ENCODE measurements around the gene NYNRIN. TPM values are rescaled to one million over a fixed set of nuclear protein-coding genes. Genes with fewer than 3 reads are reported as not detected.

The NYNRIN gene
- total and polyA plus RNA-seq, 3 experiments from 2014 or later, result 0.02 to 0.04 TPM; not detected in 1

- peak overlapping the region; percentile 13 to 77 (median 71) for H3K4me3 Mint-ChIP-seq
- H3K36me3 Mint-ChIP-seq, result no peaks in the 10 kb centered on the region
These were observed 632 bp downstream of the NYNRIN start for GRCh38 chr14:24399447-24399822.

GRCh38 chr14:24399999-24400718 is 1.4 kb downstream of the NYNRIN start:
- H3K9me3 Mint-ChIP-seq, result no peaks in the 10 kb centered on the region
- peaks cover 7% of the 10 kb centered on the region for H3K4me1 ChIP-seq (ENCODE audit: insufficient read depth, low read length)
- H3K36me3 Mint-ChIP-seq, result no peaks in the 10 kb centered on the region
- H3K36me3 ChIP-seq (ENCODE audit: insufficient read depth, low read length), result no peaks in the 10 kb centered on the region
- H3K4me3 ChIP-seq (ENCODE audit: low read length), result no peak overlapping the region
- H3K27ac Mint-ChIP-seq, result peak overlapping the region in 1 of 8 donors; percentile 91
- H3K9me3 ChIP-seq (ENCODE audit: low read length), result no peaks in the 10 kb centered on the region
- H3K27me3 Mint-ChIP-seq, result peaks cover 14 to 32% of the 10 kb centered on the region in 2 donors
- ChIA-PET CTCF (interaction anchor here (1.0 to 1.6 kb wide), 2 partner anchors 32 to 67 kb away, joined by 3 to 4 read pairs; no protein-coding TSS in a partner anchor), POLR2A (interaction anchor here (1.2 kb wide), 1 partner anchor 30 kb away, joined by 3 read pairs; the partner anchor contains the start of genes CBLN3 and KHNYN)
- DNase-seq, result no peak
- H3K4me1 Mint-ChIP-seq, result peaks cover 5 to 7% (median 5%) of the 10 kb centered on the region in 3 donors
- peak overlapping the region in 6 of 7 donors; percentile 20 to 77 (median 68) for H3K4me3 Mint-ChIP-seq
- peaks cover 12% of the 10 kb centered on the region for H3K27me3 ChIP-seq (ENCODE audit: insufficient read depth, low read length, poor library complexity, severe bottlenecking)
- no peak overlapping the region for H3K27ac ChIP-seq (ENCODE audit: low read depth, low read length)

More at GRCh38 chr14:24399447-24399822, 632 bp downstream of the NYNRIN start:
- CTCF ChIA-PET, result interaction anchor here (0.6 to 1.0 kb wide), 5 partner anchors 10 to 66 kb away, joined by 3 to 4 read pairs (median 4); partner anchors contain the start of gene KHNYN
- Mint-ChIP-seq H3K9me3 (no peaks in the 10 kb centered on the region), H3K27ac (peak overlapping the region in 2 of 8 donors; percentile 77 to 91), H3K27me3 (peaks cover 12 to 27% of the 10 kb centered on the region in 2 donors), H3K4me1 (peaks cover 5 to 7% (median 5%) of the 10 kb centered on the region in 3 donors)
- Histone ChIP-seq H3K36me3 (ENCODE audit: insufficient read depth, low read length) (no peaks in the 10 kb centered on the region), H3K27me3 (ENCODE audit: insufficient read depth, low read length, poor library complexity, severe bottlenecking) (peaks cover 12% of the 10 kb centered on the region), H3K9me3 (ENCODE audit: low read length) (no peaks in the 10 kb centered on the region), H3K27ac (ENCODE audit: low read depth, low read length) (no peak overlapping the region), H3K4me1 (ENCODE audit: insufficient read depth, low read length) (peaks cover 7% of the 10 kb centered on the region), H3K4me3 (ENCODE audit: low read length) (peak overlapping the region; percentile 26)
- POLR2A ChIA-PET, result interaction anchor here (0.5 to 1.4 kb wide), 2 partner anchors 31 to 33 kb away, joined by 3 to 5 read pairs; partner anchors contain the start of genes CBLN3 and KHNYN
- DNase-seq, result no peak

DNA sequence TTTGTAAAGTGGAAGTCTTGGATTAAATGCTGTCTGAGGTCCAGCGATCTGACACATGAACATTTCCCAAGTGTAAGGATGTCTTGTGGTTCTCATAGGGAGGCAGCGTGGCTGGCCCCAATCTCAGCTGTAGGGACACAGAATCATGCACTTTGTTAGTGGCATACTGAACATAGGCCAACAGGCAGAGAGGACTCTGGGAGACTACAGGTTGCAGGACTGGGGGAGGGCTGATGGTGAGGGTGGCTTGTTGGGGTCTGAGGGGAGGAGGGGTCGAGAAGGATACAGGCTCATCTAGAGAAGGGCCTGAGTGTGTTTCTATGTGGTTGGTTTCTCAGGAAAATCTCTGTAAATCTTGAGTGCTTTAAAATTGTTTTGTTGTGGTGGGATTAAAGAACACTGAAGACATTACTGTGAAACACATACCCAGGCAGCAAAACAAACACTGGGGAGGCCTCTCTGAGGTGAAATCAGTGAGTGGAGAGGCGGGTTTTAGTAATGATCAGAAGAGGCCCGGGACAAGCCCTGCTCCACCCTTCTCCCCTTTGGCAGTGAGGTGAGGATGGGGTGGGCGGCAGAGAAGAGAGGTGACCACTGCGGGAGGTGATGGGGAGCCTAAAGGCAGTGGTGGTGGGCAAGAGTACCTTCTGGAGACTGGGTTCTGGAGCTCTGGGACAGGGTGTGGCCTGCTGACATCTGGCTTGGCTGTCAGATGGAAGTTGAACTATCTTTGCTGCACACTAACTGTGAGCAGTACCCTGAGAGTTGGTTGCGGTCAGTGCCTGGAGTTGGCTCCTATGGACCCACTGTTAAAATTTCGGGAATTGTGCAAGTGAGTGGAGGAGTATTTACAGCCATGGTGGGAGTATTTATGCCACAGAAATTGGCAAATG is 3.3 kb downstream of the NYNRIN start:
- no peaks in the 10 kb centered on the region for H3K36me3 ChIP-seq (ENCODE audit: insufficient read depth, low read length)
- no peak for DNase-seq
- no peak overlapping the region for H3K4me3 ChIP-seq (ENCODE audit: low read length)
- H3K9me3 ChIP-seq (ENCODE audit: low read length), result no peaks in the 10 kb centered on the region
- peaks cover 7% of the 10 kb centered on the region for H3K4me1 ChIP-seq (ENCODE audit: insufficient read depth, low read length)
- Mint-ChIP-seq H3K27ac (no peak overlapping the region), H3K4me1 (peaks cover 5 to 7% (median 5%) of the 10 kb centered on the region in 3 donors), H3K27me3 (peaks cover 23 to 46% of the 10 kb centered on the region in 2 donors), H3K4me3 (no peak overlapping the region), H3K9me3 (no peaks in the 10 kb centered on the region), H3K36me3 (no peaks in the 10 kb centered on the region)
- ChIA-PET CTCF (no interaction called here), POLR2A (interaction anchor here (0.6 kb wide), 1 partner anchor 128 kb away, joined by 3 read pairs; no protein-coding TSS in a partner anchor)
- no peak overlapping the region for H3K27ac ChIP-seq (ENCODE audit: low read depth, low read length)
- H3K27me3 ChIP-seq (ENCODE audit: insufficient read depth, low read length, poor library complexity, severe bottlenecking), result peaks cover 12% of the 10 kb centered on the region

DNA sequence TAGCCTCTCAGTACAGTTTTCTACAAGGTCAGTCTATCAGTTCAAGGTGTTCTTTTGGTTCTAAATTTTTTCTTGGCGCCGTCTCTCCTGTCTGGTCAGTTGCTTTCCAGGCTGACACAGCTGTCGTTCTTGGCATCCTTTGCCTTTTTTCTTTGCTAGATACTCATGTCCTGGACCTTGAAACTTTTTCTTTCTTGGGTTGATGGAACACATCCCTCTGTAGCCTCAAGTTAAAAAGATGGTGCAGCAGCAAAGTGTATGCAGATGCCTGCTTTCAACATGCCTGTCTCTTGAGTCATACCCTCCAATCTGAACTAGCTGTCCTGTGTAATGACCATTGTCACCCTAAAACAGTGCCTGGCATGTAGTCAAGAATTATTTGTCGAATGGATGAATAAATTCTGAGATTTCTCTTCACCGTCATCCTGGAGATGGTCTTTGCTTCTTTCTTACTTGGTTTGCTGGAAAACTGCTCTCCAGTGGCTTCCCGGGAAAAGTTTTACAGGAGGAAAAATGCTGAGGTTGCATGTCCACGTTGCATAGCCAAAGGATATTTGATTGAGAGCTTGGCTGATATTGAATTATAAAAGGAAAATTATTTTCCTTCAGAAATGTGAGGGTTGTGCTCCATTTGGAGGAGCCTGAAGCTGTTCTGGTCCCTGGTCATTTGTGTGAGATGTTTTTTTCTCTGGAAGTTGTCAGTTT is 4.6 kb downstream of the NYNRIN start:
- ChIA-PET CTCF (no interaction called here), POLR2A (no interaction called here)
- H3K36me3 ChIP-seq (ENCODE audit: insufficient read depth, low read length), result no peaks in the 10 kb centered on the region
- no peaks in the 10 kb centered on the region for H3K9me3 ChIP-seq (ENCODE audit: low read length)
- H3K4me3 ChIP-seq (ENCODE audit: low read length), result no peak overlapping the region
- no peaks in the 10 kb centered on the region for H3K36me3 Mint-ChIP-seq
- peaks cover 15% of the 10 kb centered on the region for H3K27me3 ChIP-seq (ENCODE audit: insufficient read depth, low read length, poor library complexity, severe bottlenecking)
- H3K4me1 ChIP-seq (ENCODE audit: insufficient read depth, low read length), result peaks cover 7% of the 10 kb centered on the region
- no peak overlapping the region for H3K4me3 Mint-ChIP-seq
- no peak for DNase-seq
- H3K4me1 Mint-ChIP-seq, result peaks cover 5 to 7% (median 5%) of the 10 kb centered on the region in 3 donors
- no peak overlapping the region for H3K27ac Mint-ChIP-seq
- H3K27me3 Mint-ChIP-seq, result peaks cover 24 to 52% of the 10 kb centered on the region in 2 donors
- no peak overlapping the region for H3K27ac ChIP-seq (ENCODE audit: low read depth, low read length)
- no peaks in the 10 kb centered on the region for H3K9me3 Mint-ChIP-seq

GRCh38 chr14:24404814-24405213 is 6.0 kb downstream of the NYNRIN start:
- Mint-ChIP-seq H3K4me3 (no peak overlapping the region), H3K9me3 (no peaks in the 10 kb centered on the region), H3K27ac (no peak overlapping the region), H3K36me3 (no peaks in the 10 kb centered on the region), H3K27me3 (peaks cover 22 to 56% of the 10 kb centered on the region in 2 donors), H3K4me1 (no peaks in the 10 kb centered on the region)
- Histone ChIP-seq H3K9me3 (ENCODE audit: low read length) (no peaks in the 10 kb centered on the region), H3K4me3 (ENCODE audit: low read length) (no peak overlapping the region), H3K27me3 (ENCODE audit: insufficient read depth, low read length, poor library complexity, severe bottlenecking) (peaks cover 9% of the 10 kb centered on the region), H3K36me3 (ENCODE audit: insufficient read depth, low read length) (no peaks in the 10 kb centered on the region), H3K4me1 (ENCODE audit: insufficient read depth, low read length) (no peaks in the 10 kb centered on the region), H3K27ac (ENCODE audit: low read depth, low read length) (no peak overlapping the region)
- CTCF ChIA-PET, result no interaction called here
- POLR2A ChIA-PET, result no interaction called here
- no peak for DNase-seq

GRCh38 chr14:24406416-24406815 is 7.6 kb downstream of the NYNRIN start:
- Histone ChIP-seq H3K9me3 (ENCODE audit: low read length) (no peaks in the 10 kb centered on the region), H3K4me3 (ENCODE audit: low read length) (no peak overlapping the region), H3K4me1 (ENCODE audit: insufficient read depth, low read length) (no peaks in the 10 kb centered on the region), H3K27ac (ENCODE audit: low read depth, low read length) (no peak overlapping the region), H3K27me3 (ENCODE audit: insufficient read depth, low read length, poor library complexity, severe bottlenecking) (peaks cover 3% of the 10 kb centered on the region), H3K36me3 (ENCODE audit: insufficient read depth, low read length) (no peaks in the 10 kb centered on the region)
- Mint-ChIP-seq H3K4me3 (no peak overlapping the region), H3K27me3 (peaks cover 20 to 48% of the 10 kb centered on the region in 2 donors), H3K27ac (no peak overlapping the region), H3K36me3 (no peaks in the 10 kb centered on the region), H3K9me3 (no peaks in the 10 kb centered on the region), H3K4me1 (no peaks in the 10 kb centered on the region)
- CTCF ChIA-PET, result interaction anchor here (1.0 to 1.9 kb wide), 3 partner anchors 10 to 73 kb away, joined by 3 to 7 read pairs (median 4); no protein-coding TSS in a partner anchor
- POLR2A ChIA-PET, result no interaction called here
- no peak for DNase-seq

DNA sequence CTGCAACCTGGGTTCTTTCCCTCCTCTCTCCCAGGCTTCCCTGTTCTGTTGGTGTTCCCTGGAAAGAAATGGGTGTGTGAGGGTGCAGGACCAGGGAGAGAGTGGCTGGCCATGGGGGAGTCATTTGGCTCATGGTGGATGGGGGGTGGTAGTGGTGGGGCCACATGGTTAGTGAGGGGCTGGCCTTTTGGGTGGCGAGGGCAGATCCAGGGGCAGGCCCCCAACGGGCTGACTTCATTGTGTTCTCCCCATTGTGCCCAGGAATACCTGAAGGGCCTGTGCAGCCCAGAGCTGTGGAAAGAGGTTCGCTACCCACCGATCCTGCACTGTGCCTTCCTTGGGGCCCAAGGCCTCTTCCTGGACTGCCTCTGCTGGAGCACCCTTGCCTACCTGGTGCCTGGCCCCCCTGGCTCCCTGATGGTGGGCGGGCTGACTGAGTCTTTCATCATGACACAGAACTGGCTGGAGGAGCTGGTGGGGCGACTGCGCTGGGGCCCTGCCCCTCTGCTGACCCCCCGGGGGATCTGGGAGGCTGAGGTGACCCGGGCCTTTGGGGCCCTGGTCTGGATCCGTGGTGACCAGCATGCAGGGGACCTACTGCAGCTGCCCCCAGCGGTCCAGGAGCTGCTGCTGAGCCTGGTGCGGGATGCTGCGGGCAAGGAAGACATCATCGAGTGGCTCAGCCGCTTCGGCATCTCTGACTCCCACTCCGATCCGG is 9.0 kb downstream of the NYNRIN start:
- Histone ChIP-seq H3K27me3 (ENCODE audit: insufficient read depth, low read length, poor library complexity, severe bottlenecking) (peaks cover 3% of the 10 kb centered on the region), H3K36me3 (ENCODE audit: insufficient read depth, low read length) (no peaks in the 10 kb centered on the region), H3K9me3 (ENCODE audit: low read length) (no peaks in the 10 kb centered on the region), H3K4me1 (ENCODE audit: insufficient read depth, low read length) (no peaks in the 10 kb centered on the region), H3K4me3 (ENCODE audit: low read length) (no peak overlapping the region), H3K27ac (ENCODE audit: low read depth, low read length) (no peak overlapping the region)
- Mint-ChIP-seq H3K4me1 (no peaks in the 10 kb centered on the region), H3K4me3 (no peak overlapping the region), H3K27me3 (peaks cover 20 to 45% of the 10 kb centered on the region in 2 donors), H3K9me3 (no peaks in the 10 kb centered on the region), H3K36me3 (no peaks in the 10 kb centered on the region), H3K27ac (no peak overlapping the region)
- ChIA-PET POLR2A (no interaction called here), CTCF (interaction anchor here (0.6 to 2.1 kb wide), 4 partner anchors 11 to 165 kb away, joined by 3 to 10 read pairs (median 5); no protein-coding TSS in a partner anchor)
- no peak for DNase-seq
